ENCODE measurements around the gene REEP1. TPM values are rescaled to one million over a fixed set of nuclear protein-coding genes. Genes with fewer than 3 reads are reported as not detected.
"Not testable (repeated sequence)": the region's sequence is repeated elsewhere in the genome, so short reads cannot be mapped to it uniquely, and the experiment has no call there.

REEP1 gene
- polyA plus RNA-seq, 1 donor, result 76.7 TPM

DNA sequence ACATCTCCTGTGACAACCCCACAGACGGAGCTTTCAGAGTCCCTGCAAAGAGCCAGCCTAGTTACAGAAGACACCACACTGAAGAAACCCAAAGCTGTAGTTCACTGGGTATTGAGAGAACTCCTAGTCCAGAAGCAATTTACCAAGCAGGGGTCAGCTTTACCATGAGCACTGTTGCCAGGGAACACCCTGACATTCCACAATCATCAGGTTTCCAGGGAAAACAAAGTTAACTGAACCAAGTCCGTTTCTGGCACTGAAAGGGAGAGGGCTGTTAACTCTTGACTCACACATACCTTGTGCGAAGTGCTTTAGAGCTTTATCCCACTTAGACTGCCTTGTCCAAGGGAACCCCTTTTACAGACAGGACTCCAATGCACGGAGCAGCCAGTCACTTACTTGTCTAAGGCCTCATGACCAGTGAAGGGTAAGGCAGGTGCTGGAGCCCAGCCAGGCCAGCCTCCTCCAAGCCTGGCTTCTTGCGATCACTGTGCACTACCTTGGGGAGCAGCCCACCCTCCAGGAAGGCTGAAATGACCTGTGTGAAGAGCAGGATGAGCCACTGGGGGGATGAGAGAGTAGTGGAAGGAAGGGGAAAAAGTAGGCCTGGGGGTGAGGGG is 53.9 kb downstream of the REEP1 start:
- DNase-seq (ENCODE audit: low read depth), result no peak

DNA sequence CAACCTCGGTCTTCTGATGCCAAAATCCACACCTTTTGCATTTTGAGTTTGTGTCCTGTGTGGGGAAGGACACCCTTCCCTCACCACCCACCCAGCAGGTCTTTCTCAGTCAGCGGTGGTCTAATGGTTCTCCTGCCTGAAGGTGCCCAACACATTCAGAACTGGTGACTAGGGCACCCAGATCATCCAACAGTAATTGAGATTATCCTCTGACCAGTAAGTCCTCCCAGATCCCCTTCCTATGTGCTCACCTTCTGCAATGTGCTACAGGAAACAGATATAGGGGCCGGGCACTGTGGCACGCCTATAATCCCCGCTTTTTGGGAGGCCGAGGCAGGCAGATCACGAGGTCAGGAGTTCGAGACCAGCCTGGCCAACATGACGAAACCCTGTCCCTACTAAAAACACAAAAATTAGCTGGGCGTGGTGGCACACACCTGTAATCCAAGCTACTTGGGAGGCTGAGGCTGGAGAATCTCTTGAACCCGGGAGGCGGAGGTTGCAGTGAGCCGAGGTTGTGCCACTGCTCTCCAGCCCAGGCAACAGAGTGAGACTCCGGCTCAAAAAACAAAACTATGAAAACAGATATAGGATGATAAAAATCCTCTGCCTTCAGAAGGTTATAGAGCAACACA is 56.2 kb downstream of the REEP1 start:
- no peak for DNase-seq (ENCODE audit: low read depth)

DNA sequence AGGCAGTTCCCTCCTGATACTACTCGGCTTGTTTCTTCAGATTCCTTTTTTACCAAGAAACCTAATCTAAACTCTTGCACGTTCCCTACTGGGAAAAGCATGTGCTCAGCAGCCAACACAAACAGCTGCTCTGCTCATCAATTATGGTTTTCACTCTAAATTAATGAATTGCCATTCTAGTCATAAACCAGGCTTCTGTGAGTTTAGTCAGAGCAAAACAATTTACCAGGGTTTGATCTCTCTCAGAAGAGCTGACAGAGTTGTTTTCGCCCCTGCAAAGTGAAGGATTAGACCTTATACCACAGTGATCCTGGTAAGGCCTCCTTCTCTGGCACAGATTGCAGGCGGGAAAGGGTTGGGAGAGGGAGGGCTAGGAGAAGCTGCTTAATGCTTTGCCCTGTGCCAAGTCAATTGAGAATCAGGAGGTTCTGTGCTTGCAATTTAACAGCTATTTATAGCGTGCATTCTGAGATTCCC is 57.2 kb downstream of the REEP1 start:
- no peak for DNase-seq (ENCODE audit: low read depth)

DNA sequence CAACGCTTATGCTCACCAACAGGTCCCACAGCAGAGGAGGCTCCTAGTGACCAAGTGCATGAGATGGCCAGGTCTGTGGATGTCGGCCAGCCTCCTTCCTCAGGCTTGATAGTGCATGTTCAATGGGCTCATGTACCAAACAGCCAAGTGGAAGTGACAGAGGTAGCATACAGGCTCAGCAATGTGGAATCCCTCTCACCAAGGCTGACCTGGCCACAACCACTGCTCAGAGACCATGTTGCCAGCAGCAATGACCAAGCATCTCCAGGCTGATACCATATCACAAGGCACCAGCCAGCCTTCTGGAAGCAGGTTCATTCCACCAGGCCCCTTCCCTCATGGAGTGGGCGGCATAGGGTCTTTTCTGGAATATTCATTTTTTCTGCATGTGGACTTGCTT is 61.5 kb downstream of the REEP1 start:
- DNase-seq (ENCODE audit: low read depth), result no peak

DNA sequence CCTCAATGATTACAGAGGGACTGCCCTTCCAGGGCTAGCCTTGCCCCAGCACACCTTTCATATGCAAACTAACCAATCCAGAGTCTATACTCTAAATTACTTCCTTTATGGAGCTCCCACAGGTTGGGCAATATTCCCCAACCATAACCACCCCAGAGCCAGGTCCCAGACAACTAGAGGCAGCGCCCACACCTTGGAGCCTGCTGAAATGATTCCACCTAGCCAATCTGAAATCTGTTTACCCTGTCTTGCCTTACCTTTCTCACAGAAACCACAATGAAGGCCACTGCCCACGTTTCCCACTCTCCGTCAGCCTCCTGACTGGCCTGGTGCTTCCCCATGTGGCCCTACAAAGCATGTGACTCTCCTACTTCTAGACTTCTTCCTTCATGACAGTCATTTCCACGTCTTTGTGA is 62.0 kb downstream of the REEP1 start:
- no peak for DNase-seq (ENCODE audit: low read depth)

DNA sequence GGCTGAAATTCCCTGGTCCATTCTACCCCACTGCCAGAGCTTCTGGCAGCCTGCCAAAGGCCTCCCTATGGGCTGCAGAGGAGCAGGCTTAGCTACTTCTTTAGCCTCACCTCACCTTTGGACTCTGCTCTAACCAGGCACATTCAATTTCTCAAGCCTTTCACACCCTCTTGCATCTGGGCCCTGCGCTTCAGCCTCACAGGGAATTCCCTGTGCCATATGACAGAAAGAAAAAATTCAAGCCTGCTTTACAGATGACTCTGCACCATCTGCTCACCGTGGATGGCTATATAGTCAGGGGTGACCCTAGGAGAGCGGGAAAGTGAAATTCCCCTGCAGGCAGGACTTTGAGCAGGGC is 62.5 kb downstream of the REEP1 start:
- DNase-seq (ENCODE audit: low read depth), result no peak

DNA sequence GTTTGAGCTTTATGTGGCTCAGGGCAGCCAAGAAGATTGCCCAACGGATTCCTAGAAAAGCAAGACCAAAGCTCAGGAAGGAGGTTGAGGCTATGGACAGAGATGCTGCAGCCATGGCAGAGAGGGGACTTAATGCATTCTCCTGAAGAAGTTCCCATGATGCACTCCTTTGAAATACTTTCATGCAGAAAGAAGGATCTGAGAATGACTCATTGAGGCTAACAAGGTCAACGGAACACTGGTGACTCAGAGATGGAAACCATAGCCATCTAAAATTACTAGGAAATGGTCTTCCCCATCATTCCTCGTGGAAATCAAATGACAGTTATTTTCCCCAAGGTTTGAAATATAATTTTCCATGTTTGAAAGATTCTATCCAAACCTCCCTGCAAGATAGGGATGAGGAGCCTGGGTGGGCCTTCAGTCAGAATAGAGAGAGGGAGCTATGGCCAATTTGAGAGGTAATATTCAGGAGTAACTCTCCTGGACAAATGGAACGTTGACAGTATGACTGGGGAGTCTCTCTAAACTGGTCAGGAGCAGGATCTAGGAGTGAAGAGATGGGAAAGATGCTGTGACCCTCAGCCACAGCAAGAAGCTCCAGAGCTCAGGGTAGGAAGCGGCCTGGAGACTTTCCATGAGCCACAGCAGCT is 63.0 kb downstream of the REEP1 start:
- no peak for DNase-seq (ENCODE audit: low read depth)

DNA sequence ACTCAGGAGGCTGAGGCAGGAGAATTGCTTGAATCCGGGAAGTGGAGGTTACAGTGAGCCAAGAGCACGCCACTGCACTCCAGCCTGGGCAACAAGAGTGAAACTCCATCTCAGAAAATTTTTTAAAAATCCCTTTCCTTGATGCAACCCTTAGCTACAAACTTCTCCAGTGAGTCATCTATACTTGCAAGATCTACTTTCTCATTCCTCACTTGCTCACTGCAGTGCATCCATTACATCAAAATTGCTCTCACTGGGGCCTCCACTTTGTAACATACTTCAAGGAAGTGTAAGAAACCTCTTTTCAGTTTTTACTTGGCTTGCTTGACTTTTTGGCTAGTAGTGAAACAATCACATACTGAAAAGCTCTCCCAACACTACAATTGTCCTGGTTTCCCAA is 65.3 kb downstream of the REEP1 start:
- no peak for DNase-seq (ENCODE audit: low read depth)

DNA sequence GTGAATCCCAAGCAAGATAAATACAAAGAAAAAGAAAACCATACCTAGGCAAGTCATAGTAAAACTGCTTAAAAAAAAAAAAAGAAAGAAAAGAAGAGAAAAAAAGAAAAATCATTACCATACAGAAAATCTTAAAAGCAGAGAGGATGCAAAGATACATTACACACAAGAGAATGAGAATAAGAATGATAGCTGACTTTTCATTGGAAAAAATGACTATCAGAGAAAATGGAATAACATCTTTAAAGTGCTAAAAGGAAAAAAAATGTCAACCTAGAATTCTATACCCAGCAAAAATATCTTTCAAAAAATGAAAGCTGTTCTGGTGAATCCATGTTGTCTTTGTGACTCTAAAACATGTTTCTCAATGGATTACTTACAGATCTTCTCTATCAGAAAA is 66.2 kb downstream of the REEP1 start:
- no peak for DNase-seq (ENCODE audit: low read depth)

DNA sequence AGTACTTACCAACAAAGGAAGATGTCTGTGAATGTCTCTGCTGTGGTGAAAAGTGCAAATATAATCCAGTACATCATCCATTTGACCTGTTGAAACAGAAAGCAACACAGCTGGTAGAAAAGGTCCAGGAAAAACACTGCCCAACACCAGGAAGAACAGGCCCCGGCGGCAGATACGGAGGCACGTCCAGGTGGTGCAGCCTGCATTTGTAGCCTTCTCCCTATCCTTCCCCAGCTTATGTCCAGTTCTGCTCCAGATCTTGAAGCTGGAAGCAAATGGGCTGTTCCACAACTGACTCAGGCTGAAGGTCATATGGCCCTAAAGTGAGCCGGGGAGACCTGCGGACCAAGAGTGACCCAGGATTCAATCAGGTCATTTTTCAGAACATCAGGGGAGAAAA is 73.5 kb downstream of the REEP1 start:
- DNase-seq (ENCODE audit: low read depth), result no peak

DNA sequence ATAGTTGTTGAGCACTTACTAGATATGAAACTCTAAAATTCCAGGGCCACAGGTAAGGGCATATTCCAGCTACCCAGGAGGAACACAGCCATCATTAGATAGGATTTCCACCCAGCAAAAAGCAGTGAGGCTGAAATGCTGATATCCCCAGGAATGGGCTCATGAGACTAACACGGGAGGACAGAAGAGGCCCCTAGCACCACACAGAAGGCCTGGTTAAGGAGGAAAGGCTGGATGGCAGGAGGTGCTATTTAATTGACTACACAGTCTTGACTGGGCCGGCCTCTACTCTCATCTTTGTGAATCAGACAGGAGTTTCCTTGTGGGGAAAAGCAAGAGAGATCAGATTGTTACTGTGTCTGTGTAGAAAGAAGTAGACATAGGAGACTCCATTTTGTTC is 76.4 kb downstream of the REEP1 start:
- DNase-seq (ENCODE audit: low read depth), result no peak

DNA sequence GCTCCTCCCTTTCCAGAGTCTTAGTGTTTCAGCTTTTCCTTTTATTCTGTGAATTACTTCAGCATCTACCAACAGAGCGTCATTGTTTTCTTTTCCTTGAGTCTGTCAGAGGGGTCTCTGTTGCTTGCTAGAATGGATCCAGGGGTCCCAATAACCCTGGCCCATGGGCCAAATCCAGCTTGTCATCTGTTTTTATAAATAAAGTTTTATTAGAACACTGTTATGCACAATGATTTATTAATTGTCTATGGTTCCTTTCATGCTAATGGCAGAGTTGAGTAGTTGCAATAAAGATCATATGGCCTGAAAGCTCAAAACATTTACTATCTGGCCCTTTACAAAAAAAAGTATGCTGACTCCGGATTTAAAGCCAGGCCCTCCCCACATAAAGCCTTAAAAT is 79.3 kb downstream of the REEP1 start:
- DNase-seq (ENCODE audit: low read depth), result no peak

DNA sequence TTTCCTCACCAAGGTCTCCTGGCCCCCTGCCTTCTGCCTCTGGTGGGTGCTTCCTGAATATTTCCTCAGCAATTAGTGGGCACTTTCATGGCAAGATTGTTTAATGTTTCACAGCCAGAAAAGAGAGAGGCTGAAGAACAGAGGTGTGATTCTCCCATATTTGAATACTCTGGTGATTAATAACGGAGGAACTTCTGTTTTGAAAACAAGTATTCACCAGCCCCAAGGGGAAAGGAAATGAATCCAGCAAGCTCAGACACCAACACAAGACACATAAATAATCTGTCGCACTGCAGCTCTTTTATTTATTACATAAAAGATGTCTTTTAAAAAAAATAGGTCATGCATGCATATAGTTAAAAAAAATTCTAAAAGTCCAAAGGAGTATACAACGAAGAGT is 80.4 kb downstream of the REEP1 start:
- DNase-seq (ENCODE audit: low read depth), result no peak

DNA sequence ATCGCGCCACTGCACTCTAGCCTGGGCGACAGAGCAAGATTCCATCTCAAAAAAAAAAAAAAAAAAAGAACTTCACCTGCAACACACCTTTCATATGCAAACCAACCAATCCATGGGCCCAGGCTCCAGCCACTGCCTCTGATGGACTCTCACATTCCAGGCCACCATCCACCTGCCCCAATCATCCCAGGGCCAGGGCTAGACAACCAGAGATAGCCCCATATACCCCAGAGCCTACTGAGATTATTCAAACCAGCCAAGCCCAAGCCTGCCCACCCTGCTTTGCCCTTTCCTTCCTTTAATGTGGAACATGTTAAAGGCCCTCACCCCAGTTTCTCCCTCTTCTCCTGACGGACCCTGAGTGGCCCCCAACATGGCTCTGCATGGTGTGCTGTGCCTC is 81.1 kb downstream of the REEP1 start:
- no peak for DNase-seq (ENCODE audit: low read depth)

DNA sequence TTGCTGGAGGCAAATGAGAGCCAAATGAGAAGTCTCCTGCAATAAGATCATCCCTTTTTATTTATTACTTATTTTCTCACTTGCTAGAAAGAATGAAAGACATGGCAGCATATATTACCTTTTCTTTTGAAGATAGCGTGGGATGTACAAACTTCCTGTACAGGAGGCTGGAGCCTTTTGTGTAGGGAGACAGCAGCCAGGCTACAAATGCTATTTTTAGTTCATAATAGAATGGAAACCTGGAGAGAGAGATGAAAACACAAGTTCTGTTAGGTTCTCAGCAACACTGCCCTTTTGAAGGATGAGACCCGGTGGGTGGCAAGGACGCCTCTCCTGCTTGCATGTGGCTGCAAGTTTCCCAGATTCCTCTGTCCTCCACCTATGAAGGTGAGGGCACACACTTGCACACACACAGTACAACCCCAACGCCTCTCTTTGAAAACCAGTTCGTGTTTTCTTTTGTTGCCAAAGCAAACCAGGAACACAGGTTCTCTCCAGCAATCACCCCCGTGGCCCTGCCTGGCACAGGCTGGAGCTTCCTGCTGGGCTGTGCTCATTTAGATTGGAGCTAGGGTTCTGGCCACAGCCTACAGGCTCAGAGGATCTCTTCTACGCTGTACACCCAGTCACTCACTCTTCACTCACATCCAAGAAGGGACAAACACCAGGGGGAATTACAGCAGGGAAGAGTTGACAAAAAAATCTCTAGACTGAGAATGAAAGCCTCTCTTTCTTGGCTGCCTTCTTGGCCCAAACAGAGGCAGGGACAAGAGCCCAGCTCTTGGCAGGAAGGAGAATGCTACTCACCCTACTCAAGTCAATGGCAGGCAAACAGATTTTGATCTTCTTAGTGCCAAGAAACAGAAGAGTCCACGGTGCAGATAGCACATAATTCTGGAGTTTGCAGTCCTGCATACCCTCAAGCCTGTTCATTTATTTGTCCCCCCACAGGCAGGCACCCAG is 82.6 kb downstream of the REEP1 start:
- DNase-seq (ENCODE audit: low read depth), result no peak

DNA sequence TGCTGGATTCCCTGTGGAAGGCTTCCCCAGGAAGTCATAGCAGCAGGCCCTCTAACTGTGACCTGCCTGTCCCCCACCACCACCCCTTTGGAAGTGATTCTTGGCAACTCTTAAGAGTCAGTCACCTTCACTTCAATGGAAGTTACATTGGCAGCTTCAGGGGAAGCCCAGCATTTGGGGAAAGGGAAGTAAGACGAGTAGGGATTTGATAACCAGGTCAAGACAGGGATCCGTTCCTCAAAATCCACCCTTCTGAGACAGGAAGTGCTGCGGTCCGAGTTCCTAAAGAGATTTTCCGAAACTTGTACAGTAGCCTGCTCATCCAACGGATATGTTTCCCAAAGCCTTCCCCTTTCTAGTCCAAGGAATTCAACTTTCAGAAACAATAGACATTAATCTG is 84.0 kb downstream of the REEP1 start:
- DNase-seq (ENCODE audit: low read depth), result no peak

DNA sequence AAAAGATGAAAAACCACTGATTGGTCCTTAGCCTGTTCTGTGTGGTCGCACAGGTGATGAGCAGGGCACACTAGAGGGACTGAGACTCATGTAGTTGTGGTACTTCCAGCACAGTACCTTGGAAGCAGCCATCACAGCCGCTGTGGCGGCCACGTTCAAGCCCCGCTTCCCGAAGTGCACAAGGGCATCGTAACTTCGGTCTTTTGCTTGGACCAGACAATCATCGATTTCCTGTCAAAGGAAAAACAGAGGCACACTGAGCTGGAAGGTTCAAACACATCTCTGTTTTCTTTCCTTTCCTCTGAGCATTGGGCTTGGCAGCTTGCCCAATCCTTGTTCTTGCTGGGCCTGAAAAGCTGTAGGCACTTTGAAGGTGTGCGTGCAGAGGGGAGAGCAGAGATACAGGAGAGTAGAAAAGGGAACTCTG is 85.6 kb downstream of the REEP1 start:
- no peak for DNase-seq (ENCODE audit: low read depth)

DNA sequence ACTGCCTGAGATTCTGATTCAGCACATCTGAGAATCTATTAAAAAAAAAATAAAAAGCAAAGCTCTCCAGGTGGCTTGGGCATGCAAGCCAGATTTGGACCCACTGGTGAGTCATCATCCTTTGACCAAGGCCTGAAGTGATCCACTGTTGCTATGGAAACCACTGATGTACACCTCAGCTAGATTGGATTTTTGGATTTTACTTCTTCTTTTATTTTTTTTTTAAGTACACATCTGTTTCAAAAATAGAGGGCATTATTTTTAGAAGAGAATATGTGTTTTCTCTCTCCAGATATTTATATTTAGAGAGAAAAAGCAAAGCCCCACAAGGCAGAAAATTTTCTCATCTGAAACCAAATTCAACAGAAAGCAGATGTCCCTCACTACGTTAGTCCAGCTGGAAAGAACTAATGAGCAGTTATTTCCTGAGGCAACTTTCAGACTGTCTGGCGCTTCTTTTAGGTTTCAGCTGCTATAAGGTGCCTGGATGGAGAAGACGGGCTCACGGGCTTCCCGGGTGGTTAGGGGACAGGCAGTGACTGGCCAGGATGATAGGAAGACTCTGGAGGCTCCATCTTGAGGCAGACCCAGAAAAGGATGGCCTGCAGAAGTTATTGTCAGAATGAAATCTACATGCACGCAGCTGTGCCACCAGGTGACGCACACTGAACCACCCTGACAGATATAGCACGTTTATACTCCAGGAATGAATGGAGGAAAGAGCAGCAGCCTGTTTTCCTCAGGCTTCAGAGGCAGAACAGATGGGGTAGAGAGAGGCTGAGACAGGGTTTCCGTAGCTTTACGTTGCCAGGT is 87.6 kb downstream of the REEP1 start:
- peak; percentile 72 for DNase-seq (ENCODE audit: low read depth)

DNA sequence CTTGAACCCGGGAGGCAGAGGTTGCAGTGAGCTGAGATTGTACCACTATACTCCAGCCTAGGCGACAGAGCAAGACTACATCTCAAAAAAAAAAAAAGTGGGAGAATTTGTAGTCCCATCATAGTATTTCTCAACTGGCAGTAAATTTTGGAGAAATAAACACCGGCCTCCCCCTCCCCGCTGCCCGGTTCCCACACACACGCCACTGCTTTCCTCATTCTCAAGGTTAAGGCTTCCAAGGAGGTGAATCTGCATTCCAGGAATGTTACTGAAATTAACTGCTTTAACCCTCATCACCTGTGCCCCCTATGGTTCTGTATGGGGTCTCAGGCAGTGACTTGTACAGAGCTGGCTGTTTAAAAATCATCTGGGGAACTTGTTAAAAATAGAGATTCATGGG is 88.2 kb downstream of the REEP1 start:
- DNase-seq (ENCODE audit: low read depth), result no peak

DNA sequence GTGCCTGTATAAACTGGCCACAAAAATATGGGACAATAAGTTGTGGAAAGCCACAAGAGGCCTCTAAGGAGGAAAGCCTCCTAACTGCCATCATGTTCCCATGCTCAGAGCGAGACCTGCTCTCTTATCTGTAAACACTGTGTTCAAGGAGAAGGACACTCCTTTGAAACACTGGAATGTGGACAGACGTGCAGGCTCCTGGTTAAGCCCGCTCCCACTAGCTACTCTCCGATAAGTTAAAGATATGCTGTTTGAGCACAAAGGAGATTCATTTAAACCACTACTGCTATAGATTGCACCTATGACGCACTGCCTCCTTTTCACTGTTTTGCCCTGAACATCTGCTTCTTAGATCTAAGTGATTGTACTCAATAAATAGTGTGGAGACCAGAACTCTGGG is 92.2 kb downstream of the REEP1 start:
- DNase-seq (ENCODE audit: low read depth), result not testable (repeated sequence)

DNA sequence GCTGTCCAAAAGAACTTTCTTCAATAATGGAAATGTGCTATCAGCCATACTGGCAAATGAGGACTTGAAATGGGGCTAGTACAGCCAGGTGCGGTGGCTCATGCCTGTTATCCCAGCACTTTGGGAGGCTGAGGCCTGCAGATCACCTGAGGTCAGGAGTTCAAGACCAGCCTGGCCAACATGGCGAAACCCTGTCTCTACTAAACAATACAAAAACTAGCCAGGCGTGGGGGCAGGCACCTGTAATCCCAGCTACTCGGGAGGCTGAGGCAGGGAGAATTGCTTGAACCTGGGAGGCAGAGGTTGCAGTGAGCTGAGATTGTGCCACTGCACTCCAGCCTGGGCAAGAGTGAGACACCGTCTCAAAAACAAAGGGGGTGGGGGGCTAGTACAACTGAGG is 92.6 kb downstream of the REEP1 start:
- not testable (repeated sequence) for DNase-seq (ENCODE audit: low read depth)
